ENCODE data around the gene CAMKMT.

CAMKMT gene

DNA sequence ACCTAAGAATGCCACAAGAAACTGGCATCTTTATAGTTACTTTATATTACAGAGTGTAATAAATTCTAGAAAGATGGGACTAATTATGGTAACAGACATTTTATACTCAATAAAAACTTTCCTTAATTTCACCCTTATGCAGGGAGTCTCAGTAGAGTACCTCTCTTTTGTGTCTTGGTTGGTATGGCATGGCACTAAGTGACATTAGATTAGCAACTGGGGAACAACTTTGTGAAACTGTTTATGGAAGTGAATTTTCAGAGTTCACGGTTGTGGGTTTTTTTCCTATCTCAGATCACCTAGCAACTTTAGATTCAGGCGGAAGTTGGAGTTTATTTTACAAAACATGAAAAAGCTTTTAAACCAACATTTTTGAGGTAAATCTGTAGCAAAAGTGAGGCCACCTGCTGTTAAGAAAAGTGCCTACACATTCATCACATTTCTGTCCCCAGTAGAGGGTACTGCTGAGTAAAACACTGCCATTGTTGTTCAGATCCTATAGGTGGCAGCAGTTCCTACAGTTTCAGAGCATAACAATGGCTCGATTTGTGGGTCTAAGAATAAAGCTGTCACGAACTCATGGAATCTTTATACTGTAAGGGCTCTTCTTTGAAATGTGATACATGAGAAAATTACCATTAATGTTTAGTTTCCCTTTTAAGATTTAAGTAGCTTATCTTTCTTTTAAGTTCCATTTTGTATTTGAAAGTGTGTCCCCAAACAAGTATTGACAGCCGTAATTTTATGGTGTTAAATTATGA lies 117.6 kb downstream of the CAMKMT start:
- Histone ChIP-seq H2AFZ (ENCODE audit: low read length) (no peak overlapping the region), H3F3A (ENCODE audit: insufficient read depth, low read length) (no peaks in the 10 kb centered on the region), H3K4me1 (ENCODE audit: low read length) (0 out of 2 replicates have a peak, but pooled peaks cover 6% of the 10 kb centered on the region), H3K9me3 (replicated peaks; ENCODE audit: insufficient read depth, low read length) (no peaks in the 10 kb centered on the region), H3K79me2 (ENCODE audit: low read length) (no peaks in the 10 kb centered on the region), H3K4me3 (ENCODE audit: low read length) (no peak overlapping the region), H3K4me2 (ENCODE audit: low read depth, low read length) (peak overlapping the region; percentile 23; the same call in 1 of the 2 replicates), H3K27ac (ENCODE audit: low read length) (no peak overlapping the region), H3K9ac (ENCODE audit: low read length) (no peak overlapping the region), H3K27me3 (replicated peaks; ENCODE audit: insufficient read depth, low read length) (no peaks in the 10 kb centered on the region), H3K36me3 (replicated peaks; ENCODE audit: insufficient read depth, low read length) (no peaks in the 10 kb centered on the region), H4K20me1 (ENCODE audit: insufficient read depth, low read length) (no peaks in the 10 kb centered on the region), H3K9me2 (replicated peaks; ENCODE audit: insufficient read depth, low read length) (no peaks in the 10 kb centered on the region)
- no peak for TF ChIP-seq EZH2phosphoT487 (IDR thresholded peaks at IDR 0.05; ENCODE audit: low read length)
- TF ChIP-seq, protein P1, sequence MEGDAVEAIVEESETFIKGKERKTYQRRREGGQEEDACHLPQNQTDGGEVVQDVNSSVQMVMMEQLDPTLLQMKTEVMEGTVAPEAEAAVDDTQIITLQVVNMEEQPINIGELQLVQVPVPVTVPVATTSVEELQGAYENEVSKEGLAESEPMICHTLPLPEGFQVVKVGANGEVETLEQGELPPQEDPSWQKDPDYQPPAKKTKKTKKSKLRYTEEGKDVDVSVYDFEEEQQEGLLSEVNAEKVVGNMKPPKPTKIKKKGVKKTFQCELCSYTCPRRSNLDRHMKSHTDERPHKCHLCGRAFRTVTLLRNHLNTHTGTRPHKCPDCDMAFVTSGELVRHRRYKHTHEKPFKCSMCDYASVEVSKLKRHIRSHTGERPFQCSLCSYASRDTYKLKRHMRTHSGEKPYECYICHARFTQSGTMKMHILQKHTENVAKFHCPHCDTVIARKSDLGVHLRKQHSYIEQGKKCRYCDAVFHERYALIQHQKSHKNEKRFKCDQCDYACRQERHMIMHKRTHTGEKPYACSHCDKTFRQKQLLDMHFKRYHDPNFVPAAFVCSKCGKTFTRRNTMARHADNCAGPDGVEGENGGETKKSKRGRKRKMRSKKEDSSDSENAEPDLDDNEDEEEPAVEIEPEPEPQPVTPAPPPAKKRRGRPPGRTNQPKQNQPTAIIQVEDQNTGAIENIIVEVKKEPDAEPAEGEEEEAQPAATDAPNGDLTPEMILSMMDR (IDR thresholded peaks at IDR 0.05; ENCODE audit: low read length): peak; percentile 100
- DNase-seq: peak; percentile 86

DNA sequence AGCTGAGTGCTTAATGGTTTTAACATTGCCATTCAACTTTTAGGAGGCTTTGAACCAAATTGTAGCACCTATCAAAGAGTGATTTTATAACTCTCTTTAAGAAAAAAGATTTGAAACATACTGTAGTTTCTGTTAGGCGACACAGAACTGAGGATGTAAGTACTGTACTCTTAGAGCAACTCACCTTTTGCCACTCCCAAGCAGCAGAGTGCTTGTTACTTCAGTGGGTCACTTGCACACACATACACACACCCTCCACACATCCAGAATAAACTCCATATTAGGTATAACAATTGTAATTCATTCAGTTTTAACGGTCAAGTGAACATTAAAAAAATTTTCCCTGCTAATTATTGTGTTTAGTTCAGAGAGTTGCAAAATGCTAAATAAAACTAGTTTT lies 118.3 kb downstream of the CAMKMT start:
- no peak for DNase-seq
- no peaks in the 10 kb centered on the region for H3K9me2 ChIP-seq (replicated peaks; ENCODE audit: insufficient read depth, low read length)

DNA sequence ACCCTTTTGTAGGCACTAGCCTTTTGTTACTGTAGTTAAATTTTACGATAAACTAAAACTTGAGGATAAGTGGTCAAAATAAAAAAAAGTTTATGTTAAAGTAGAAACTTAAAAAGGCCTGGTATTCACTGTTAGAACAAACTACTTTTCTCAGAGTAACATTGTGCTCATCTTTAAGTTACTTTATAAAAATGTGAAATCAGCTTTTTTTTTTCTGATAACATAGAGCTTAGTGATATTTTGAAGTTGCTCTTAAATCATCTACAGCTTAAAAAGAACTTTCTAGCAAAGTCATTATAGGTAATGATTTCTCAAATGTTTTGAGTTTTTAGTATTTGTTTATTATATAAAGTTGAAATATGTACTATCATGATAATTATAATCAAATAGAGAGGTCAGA lies 125.3 kb downstream of the CAMKMT start:
- no peak for TF ChIP-seq EZH2phosphoT487 (IDR thresholded peaks at IDR 0.05; ENCODE audit: low read length)
- no peak for TF ChIP-seq EZH2 (optimal IDR thresholded peaks at IDR 0.05; ENCODE audit: low read depth, low read length)
- TF ChIP-seq, protein P1 (IDR thresholded peaks at IDR 0.05; ENCODE audit: low read length): no peak
- Histone ChIP-seq H4K20me1 (ENCODE audit: insufficient read depth, low read length) (no peaks in the 10 kb centered on the region), H3K79me2 (ENCODE audit: low read length) (no peaks in the 10 kb centered on the region)

More for the DNA sequence above, 118.3 kb downstream of the CAMKMT start:
- Histone ChIP-seq H3K79me2 (ENCODE audit: low read length) (no peaks in the 10 kb centered on the region), H4K20me1 (ENCODE audit: insufficient read depth, low read length) (no peaks in the 10 kb centered on the region), H3K4me1 (ENCODE audit: low read length) (0 out of 2 replicates have a peak, but pooled peaks cover 6% of the 10 kb centered on the region), H3F3A (ENCODE audit: insufficient read depth, low read length) (no peaks in the 10 kb centered on the region), H3K27ac (ENCODE audit: low read length) (no peak overlapping the region), H3K9me3 (replicated peaks; ENCODE audit: insufficient read depth, low read length) (no peaks in the 10 kb centered on the region), H2AFZ (ENCODE audit: low read length) (no peak overlapping the region), H3K36me3 (replicated peaks; ENCODE audit: insufficient read depth, low read length) (no peaks in the 10 kb centered on the region), H3K4me3 (ENCODE audit: low read length) (no peak overlapping the region), H3K9ac (ENCODE audit: low read length) (no peak overlapping the region), H3K27me3 (replicated peaks; ENCODE audit: insufficient read depth, low read length) (no peaks in the 10 kb centered on the region), H3K4me2 (ENCODE audit: low read depth, low read length) (no peak overlapping the region)
- TF ChIP-seq EZH2phosphoT487 (IDR thresholded peaks at IDR 0.05; ENCODE audit: low read length) (no peak), EZH2 (optimal IDR thresholded peaks at IDR 0.05; ENCODE audit: low read depth, low read length) (no peak)
- TF ChIP-seq, protein P1 (IDR thresholded peaks at IDR 0.05; ENCODE audit: low read length): no peak

More for the DNA sequence above, 125.3 kb downstream of the CAMKMT start:
- Histone ChIP-seq H3K4me3 (ENCODE audit: low read length) (no peak overlapping the region), H2AFZ (ENCODE audit: low read length) (no peak overlapping the region), H3K27me3 (replicated peaks; ENCODE audit: insufficient read depth, low read length) (no peaks in the 10 kb centered on the region), H3K36me3 (replicated peaks; ENCODE audit: insufficient read depth, low read length) (no peaks in the 10 kb centered on the region), H3K4me2 (ENCODE audit: low read depth, low read length) (no peak overlapping the region), H3F3A (ENCODE audit: insufficient read depth, low read length) (no peaks in the 10 kb centered on the region), H3K9me2 (replicated peaks; ENCODE audit: insufficient read depth, low read length) (no peaks in the 10 kb centered on the region), H3K4me1 (ENCODE audit: low read length) (no peaks in the 10 kb centered on the region), H3K9ac (ENCODE audit: low read length) (no peak overlapping the region), H3K9me3 (replicated peaks; ENCODE audit: insufficient read depth, low read length) (no peaks in the 10 kb centered on the region), H3K27ac (ENCODE audit: low read length) (no peak overlapping the region)
- DNase-seq: no peak
